Neutrophil (primary cell): ENCODE measurements around the gene MAPK8IP1.
A peak's percentile ranks its signal among the peaks of the same experiment; 100 is the strongest.

Experiments
- H3K27ac ChIP-seq: fragments of 200-600 bp; sonication (generic); 2 replicates; pipeline ENCODE4 v1.5.1; 2016; ENCODE audit warnings: mild to moderate bottlenecking, moderate library complexity
- H3K27me3 ChIP-seq: fragments of 200-600 bp; sonication (generic); 2 replicates; pipeline ENCODE4 v1.6.0; 2016; ENCODE audit warnings: mild to moderate bottlenecking
- H3K36me3 ChIP-seq: fragments of 200-600 bp; sonication (generic); 2 replicates; pipeline ENCODE4 v1.5.1; 2017
- H3K4me1 ChIP-seq, 2 experiments: fragments of 200-600 bp in 1 of 2; sonication (generic) in 1 of 2; 1 replicate in 1 of 2; 2 replicates in 1 of 2; pipeline versions ENCODE4 v1.5.1 to v1.6.1; 2013 to 2016; ENCODE audit warnings: low read depth in 1 of 2, low read length in 1 of 2, mild to moderate bottlenecking in 1 of 2, moderate library complexity in 1 of 2; ENCODE audit not compliant: control insufficient read depth in 1 of 2, insufficient read depth in 1 of 2
- H3K4me3 ChIP-seq, 2 experiments: fragments of 200-600 bp in 1 of 2; sonication (generic) in 1 of 2; 1 replicate in 1 of 2; 2 replicates in 1 of 2; pipeline ENCODE4 v1.5.1; 2013 to 2016; ENCODE audit warnings: low read depth in 1 of 2, low read length in 1 of 2, mild to moderate bottlenecking in 1 of 2, moderate library complexity in 1 of 2
- H3K9me3 ChIP-seq: fragments of 200-600 bp; sonication (generic); 2 replicates; pipeline ENCODE4 v1.5.1; 2016
- TF ChIP-seq, protein P1 (sequence below): fragments of 200-600 bp; sonication (generic); IDR thresholded peaks from 2 replicates; pipeline ENCODE4 v1.5.1; 2016; ENCODE audit warnings: antibody characterized with exemption

Gene MAPK8IP1

DNA sequence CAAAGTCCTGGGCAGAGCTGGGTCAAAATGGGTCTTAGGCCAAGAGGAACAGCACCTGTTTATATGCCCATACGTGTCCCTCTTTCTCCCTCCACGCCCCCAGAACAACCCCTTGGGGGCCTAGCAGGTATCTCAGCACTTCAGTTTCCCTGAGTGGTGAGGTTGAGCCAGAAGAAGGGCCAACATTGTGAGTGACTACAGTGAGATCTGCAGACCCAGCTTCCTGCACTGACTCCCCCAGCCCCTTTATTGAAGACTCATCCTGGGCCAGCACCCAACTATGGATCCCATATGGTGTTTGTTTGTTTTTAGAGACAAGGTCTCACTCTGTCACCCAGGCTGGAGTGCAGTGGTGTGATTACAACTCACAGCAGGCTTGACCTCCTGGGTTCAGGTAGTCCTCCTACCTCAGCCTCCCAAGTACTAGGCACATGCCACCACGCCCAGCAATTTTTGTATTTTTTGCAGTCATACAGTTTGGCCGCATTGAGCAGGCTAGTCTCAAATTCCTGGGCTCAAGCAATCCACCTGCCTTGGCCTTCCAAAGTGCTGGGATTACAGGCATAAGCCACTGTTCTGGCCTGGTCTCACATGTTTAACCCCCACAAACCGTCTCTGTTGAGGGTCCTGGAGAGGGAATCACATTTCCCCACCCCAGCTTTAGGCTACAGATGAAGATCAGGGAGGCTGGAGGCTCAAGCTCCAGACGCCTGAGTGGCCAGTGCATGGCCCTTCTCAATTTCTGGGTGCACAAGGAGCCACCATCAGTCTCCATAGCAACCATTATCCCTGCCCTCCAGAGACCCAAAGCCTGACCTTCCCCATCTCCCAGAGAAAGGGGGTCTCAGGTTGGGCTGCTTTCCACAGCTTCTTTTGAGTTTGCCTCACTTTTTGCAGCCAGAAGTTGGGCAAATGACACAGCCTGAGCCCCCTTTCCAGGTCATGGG is 35.4 kb downstream of the MAPK8IP1 start:
- Histone ChIP-seq H3K4me3 (no peak overlapping the region), H3K36me3 (peaks cover 6% of the 10 kb centered on the region), H3K27me3 (peaks cover 63% of the 10 kb centered on the region), H3K4me1 (peaks cover 41 to 42% of the 10 kb centered on the region in 2 experiments), H3K9me3 (no peaks in the 10 kb centered on the region), H3K27ac (no peak overlapping the region)
- TF ChIP-seq, protein P1, sequence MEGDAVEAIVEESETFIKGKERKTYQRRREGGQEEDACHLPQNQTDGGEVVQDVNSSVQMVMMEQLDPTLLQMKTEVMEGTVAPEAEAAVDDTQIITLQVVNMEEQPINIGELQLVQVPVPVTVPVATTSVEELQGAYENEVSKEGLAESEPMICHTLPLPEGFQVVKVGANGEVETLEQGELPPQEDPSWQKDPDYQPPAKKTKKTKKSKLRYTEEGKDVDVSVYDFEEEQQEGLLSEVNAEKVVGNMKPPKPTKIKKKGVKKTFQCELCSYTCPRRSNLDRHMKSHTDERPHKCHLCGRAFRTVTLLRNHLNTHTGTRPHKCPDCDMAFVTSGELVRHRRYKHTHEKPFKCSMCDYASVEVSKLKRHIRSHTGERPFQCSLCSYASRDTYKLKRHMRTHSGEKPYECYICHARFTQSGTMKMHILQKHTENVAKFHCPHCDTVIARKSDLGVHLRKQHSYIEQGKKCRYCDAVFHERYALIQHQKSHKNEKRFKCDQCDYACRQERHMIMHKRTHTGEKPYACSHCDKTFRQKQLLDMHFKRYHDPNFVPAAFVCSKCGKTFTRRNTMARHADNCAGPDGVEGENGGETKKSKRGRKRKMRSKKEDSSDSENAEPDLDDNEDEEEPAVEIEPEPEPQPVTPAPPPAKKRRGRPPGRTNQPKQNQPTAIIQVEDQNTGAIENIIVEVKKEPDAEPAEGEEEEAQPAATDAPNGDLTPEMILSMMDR = no peak

DNA sequence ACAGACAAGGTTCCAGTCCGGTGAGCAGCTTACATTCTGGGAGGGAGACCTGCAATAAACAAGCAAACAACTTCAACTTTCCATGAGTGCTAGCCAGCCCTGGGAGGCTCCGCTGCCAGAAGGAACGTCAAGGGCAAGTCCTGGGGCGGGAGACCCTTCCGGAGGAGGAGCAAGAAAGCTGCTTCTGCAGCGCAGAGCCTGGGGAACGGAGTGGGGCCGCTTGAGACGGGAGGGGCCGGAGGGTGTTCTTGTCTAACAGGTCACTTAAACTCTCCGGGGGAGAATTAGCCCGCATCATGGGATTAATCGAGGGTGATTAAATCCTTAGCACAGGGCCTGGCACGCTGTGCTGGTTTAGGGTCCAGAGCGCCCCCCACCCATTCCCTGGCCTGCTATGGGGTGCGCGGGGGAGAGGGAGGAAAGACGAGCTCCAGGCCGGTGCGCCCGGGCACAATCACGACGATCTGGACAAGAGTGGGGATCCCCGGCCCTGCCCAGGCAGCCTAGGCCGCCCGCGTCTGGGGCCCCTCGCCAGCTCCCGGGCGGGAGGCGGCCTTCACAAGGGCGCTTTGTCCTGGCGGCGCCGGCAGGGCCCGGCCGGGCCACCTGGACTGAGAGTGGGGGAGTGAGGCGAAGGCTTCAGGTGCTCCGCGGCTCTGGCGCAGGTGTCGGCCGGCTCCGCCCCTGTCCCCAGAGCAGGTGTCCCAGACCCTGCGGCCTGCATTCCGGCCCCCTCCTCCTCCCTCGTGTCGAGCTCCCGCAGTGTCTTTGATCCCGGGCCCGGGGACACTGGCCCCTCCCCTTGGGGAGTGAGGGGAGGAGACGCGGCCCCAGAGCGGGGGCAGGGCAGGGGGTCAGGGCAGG is 36.3 kb downstream of the MAPK8IP1 start:
- Histone ChIP-seq H3K27me3 (peaks cover 66% of the 10 kb centered on the region), H3K4me3 (peak overlapping the region; percentile 27 to 56)

DNA sequence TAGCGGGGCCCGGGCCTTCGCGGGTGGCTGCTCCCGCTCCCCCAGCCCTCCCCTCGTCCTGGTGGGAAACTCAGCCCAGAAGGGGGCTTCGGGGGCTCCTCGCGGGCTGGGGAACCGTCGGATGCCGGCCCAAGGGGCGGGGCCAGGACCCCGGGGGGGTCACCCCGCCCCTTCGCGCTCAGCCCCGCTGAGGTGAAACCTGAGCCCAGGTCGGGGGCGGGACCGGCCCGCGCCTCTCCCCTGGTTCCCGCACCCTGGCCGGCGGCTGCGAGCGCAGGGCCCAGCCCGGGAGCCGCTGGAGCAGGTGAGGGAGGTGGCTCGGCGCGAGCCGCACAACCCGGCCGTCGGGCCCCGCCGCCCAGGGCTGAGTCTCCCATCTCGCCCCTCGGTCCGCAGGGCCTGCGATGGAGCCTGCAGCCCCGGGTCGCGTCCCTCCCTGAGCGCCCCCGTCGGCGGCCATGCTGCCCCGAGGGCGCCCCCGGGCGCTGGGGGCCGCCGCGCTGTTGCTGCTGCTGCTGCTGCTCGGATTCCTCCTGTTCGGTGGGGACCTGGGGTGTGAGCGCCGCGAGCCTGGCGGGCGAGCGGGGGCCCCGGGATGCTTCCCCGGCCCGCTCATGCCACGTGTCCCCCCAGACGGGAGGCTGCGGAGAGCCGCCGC is 37.1 kb downstream of the MAPK8IP1 start, which contains the start of gene LARGE2:
Gene LARGE2 (plus strand): TSS at position 232 of the 658 bp plus-strand sequence. CDS start 227 bp downstream, at position 459.
- H3K27ac ChIP-seq = no peak within 1 kb of the TSS
- TF ChIP-seq, protein P1 = no peak
- H3K9me3 ChIP-seq = no peaks in the 10 kb centered on the region
- H3K36me3 ChIP-seq = no peaks in the 10 kb centered on the region
- peak within 1 kb of the TSS; percentile 27 to 56 for H3K4me3 ChIP-seq
- peaks cover 23 to 29% of the 10 kb centered on the region in 2 experiments for H3K4me1 ChIP-seq
- H3K27me3 ChIP-seq = peaks cover 66% of the 10 kb centered on the region

More for the DNA sequence above, 36.3 kb downstream of the MAPK8IP1 start:
- Histone ChIP-seq H3K4me1 (peaks cover 31 to 32% of the 10 kb centered on the region in 2 experiments), H3K27ac (no peak overlapping the region), H3K9me3 (no peaks in the 10 kb centered on the region), H3K36me3 (no peaks in the 10 kb centered on the region)
- TF ChIP-seq, protein P1 = no peak

DNA sequence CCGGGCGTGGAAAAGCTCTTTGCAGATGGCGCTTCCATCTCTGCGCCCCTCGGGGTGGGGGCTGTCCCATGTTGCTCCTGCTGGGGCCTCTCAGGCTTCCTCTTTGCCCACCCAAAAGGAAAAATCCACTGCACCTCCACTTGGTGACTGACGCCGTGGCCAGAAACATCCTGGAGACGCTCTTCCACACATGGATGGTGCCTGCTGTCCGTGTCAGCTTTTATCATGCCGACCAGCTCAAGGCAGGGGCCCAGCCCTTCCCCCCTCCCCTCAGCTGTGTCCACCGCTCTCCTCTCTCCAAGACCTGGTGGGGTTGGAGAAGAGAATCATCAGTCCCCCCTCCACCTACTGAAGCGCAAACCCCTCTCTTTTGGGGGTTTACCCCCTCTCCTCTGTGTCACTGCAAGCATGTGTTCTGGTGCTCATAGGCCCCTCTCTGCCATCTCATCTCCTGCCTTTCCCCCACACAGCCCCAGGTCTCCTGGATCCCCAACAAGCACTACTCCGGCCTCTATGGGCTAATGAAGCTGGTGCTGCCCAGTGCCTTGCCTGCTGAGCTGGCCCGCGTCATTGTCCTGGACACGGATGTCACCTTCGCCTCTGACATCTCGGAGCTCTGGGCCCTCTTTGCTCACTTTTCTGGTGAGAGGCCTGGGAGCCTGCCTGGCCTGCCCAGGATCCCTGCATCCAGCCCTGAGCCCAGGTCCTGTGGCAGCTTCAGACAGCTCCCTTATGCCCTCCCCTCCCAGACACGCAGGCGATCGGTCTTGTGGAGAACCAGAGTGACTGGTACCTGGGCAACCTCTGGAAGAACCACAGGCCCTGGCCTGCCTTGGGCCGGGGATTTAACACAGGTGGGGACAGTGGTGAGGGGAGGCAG is 38.8 kb downstream of the MAPK8IP1 start:
- TF ChIP-seq, protein P1 = no peak
- no peaks in the 10 kb centered on the region for H3K9me3 ChIP-seq
- no peak overlapping the region for H3K4me3 ChIP-seq
- H3K27me3 ChIP-seq = peaks cover 66% of the 10 kb centered on the region
- peaks cover 16 to 21% of the 10 kb centered on the region in 2 experiments for H3K4me1 ChIP-seq
- no peak overlapping the region for H3K27ac ChIP-seq
- no peaks in the 10 kb centered on the region for H3K36me3 ChIP-seq
